T-cell (primary cell): Measurements from ENCODE around the gene B3GNT9. TPM values are rescaled to one million over a fixed set of nuclear protein-coding genes. Genes with fewer than 3 reads are reported as not detected.

Source experiments
- ATAC-seq, 4 experiments: fragments of 200-7000 bp in 3 of 4; fragments of 150-1000 bp in 1 of 4; cut with Tn5 transposase; replicated peaks in 1 of 4; 1 replicate in 3 of 4; 2 replicates in 1 of 4; pipeline ENCODE4 v1.10.0; 2021; ENCODE audit warnings: moderate library complexity in 3 of 4, mild to moderate bottlenecking in 2 of 4, moderate number of reproducible peaks in 1 of 4
- CTCF ChIA-PET, 2 donors: fragments of 300-600 bp; sonication (Branson Sonifier 250); formaldehyde crosslinking; loops; one replicate each; lab custom pipeline; 2022; ENCODE audit warnings: antibody characterized with exemption in 2 of 2; lab: Charles Lee
- POLR2A ChIA-PET, 2 donors: fragments of 300-600 bp; sonication (Branson Sonifier 250); formaldehyde crosslinking; loops; one replicate each; lab custom pipeline; 2022; ENCODE audit warnings: antibody characterized with exemption in 2 of 2; lab: Charles Lee
- DNase-seq, 35 experiments: peaks; one replicate each; pipeline versions ENCODE4 v3.0.0 to v3.0.0-alpha.2; 2013 to 2023
- H3K27ac ChIP-seq: one replicate; pipeline ENCODE4 v1.5.1; 2013; ENCODE audit warnings: low read length
- H3K27me3 ChIP-seq, 2 experiments: replicated peaks in 1 of 2; 1 replicate in 1 of 2; 2 replicates in 1 of 2; pipeline versions ENCODE4 v1.6.1 to v1.7.0; 2013; ENCODE audit warnings: low read length in 1 of 2, mixed read lengths in 1 of 2; ENCODE audit not compliant: control insufficient read depth in 2 of 2, insufficient read depth in 2 of 2; ENCODE audit errors: extremely low read depth in 1 of 2
- H3K36me3 ChIP-seq, 2 donors: 1 replicate in 1 of 2; 2 replicates in 1 of 2; pipeline versions ENCODE4 v1.6.1 to v1.7.0; 2013; ENCODE audit warnings: low read length in 1 of 2; ENCODE audit not compliant: control insufficient read depth in 2 of 2, insufficient read depth in 1 of 2; ENCODE audit errors: extremely low read depth in 1 of 2
- H3K4me1 ChIP-seq, 2 experiments: 1 replicate in 1 of 2; 2 replicates in 1 of 2; pipeline versions ENCODE4 v1.6.1 to v1.7.0; 2013; ENCODE audit warnings: low read length in 2 of 2, mixed read lengths in 1 of 2; ENCODE audit not compliant: insufficient read depth in 2 of 2, control insufficient read depth in 1 of 2; ENCODE audit errors: extremely low read depth in 1 of 2
- H3K4me3 ChIP-seq, 2 donors: 1 replicate in 1 of 2; 2 replicates in 1 of 2; pipeline versions ENCODE4 v1.5.1 to v1.7.0; 2013; ENCODE audit warnings: mild to moderate bottlenecking in 2 of 2, low read length in 1 of 2, moderate library complexity in 1 of 2; ENCODE audit not compliant: control insufficient read depth in 1 of 2; ENCODE audit errors: extremely low read depth in 1 of 2
- H3K9me3 ChIP-seq: 2 replicates; pipeline ENCODE4 v1.7.0; 2013
- H3K27ac Mint-ChIP-seq, 2 donors: one replicate each; pipeline ENCODE4 v1.8.0; 2020 to 2021; ENCODE audit warnings: mild to moderate bottlenecking in 2 of 2, mixed read lengths in 2 of 2
- H3K27me3 Mint-ChIP-seq, 2 donors: one replicate each; pipeline ENCODE4 v1.8.0; 2021 to 2022; ENCODE audit warnings: mixed read lengths in 2 of 2
- H3K36me3 Mint-ChIP-seq: one replicate; pipeline ENCODE4 v1.8.0; 2021; ENCODE audit warnings: mixed read lengths
- H3K4me1 Mint-ChIP-seq, 3 donors: one replicate each; pipeline ENCODE4 v1.8.0; 2020 to 2022; ENCODE audit warnings: mixed read lengths in 3 of 3, mild to moderate bottlenecking in 1 of 3
- H3K4me3 Mint-ChIP-seq, 3 donors: one replicate each; pipeline ENCODE4 v1.8.0; 2020 to 2022; ENCODE audit warnings: mild to moderate bottlenecking in 3 of 3, mixed read lengths in 3 of 3, moderate library complexity in 3 of 3
- H3K9me3 Mint-ChIP-seq, 3 donors: one replicate each; pipeline ENCODE4 v1.8.0; 2020 to 2022; ENCODE audit warnings: mixed read lengths in 3 of 3
- WGBS: methylation state at CpG from one replicate; pipeline ENCODE4 v1.1.5; 2013; ENCODE audit warnings: missing lambda C conversion rate; ENCODE audit not compliant: insufficient coverage; 5-methylcytosine and 5-hydroxymethylcytosine counted together
- total RNA-seq, 35 experiments: library from RNA in 6 of 35; stranded (reverse) in 6 of 35; fragments of 120-200 nt in 1 of 35; gene quantifications; one replicate each; pipeline versions ENCODE4 v1.2.1 to v1.2.4 and lab custom pipeline; 2013 to 2026

B3GNT9 gene
- total RNA-seq, 5 donors from 2014 or later (not counting 1 experiment from before 2014, with no cell fraction given): 3.0 to 9.5 (median 4.9) TPM

- peaks cover 0 to 3% of the 10 kb centered on the region in 2 donors for H3K36me3 ChIP-seq
- H3K9me3 Mint-ChIP-seq: no peaks in the 10 kb centered on the region
- 61% methylated on average over 2 of the region's 7 CpGs for WGBS
- POLR2A ChIA-PET: interaction anchor here in 1 of 2 donors (0.8 kb wide), 1 partner anchor 86 kb away, joined by 4 read pairs; no protein-coding TSS in a partner anchor
- peak overlapping the region; percentile 97 to 100 for H3K27ac Mint-ChIP-seq
- peak in 1 of 4 experiments; percentile 4 for ATAC-seq
- H3K4me3 ChIP-seq: peak overlapping the region in 1 of 2 donors; percentile 96
- H3K27ac ChIP-seq: peak overlapping the region; percentile 98
- CTCF ChIA-PET: interaction anchor here (0.5 to 1.6 kb wide), 9 partner anchors 10 to 183 kb away, joined by 3 to 8 read pairs (median 3); partner anchors contain the start of gene FHOD1 (in 1 of the 2)
- peak in 1 of 35 experiments; percentile 61 for DNase-seq
- peak overlapping the region; percentile 87 to 93 (median 92) for H3K4me3 Mint-ChIP-seq
- peaks cover 8 to 10% of the 10 kb centered on the region in 2 donors for H3K27me3 Mint-ChIP-seq
- H3K27me3 ChIP-seq: peaks cover 6 to 28% of the 10 kb centered on the region in 2 experiments
- peaks cover 6% of the 10 kb centered on the region for H3K36me3 Mint-ChIP-seq
- no peaks in the 10 kb centered on the region for H3K9me3 ChIP-seq
- peaks cover 26 to 84% of the 10 kb centered on the region in 2 experiments for H3K4me1 ChIP-seq
- H3K4me1 Mint-ChIP-seq: peaks cover 53 to 68% (median 62%) of the 10 kb centered on the region in 3 donors
Observed at GRCh38 chr16:67157892-67158635, 7.3 kb upstream of the B3GNT9 start.

GRCh38 chr16:67157106-67157748 is 6.4 kb upstream of the B3GNT9 start:
- H3K27me3 ChIP-seq: peaks cover 3 to 19% of the 10 kb centered on the region in 2 experiments
- peak overlapping the region; percentile 97 to 100 for H3K27ac Mint-ChIP-seq
- H3K27me3 Mint-ChIP-seq: peaks cover 4 to 6% of the 10 kb centered on the region in 2 donors
- H3K4me1 ChIP-seq: peaks cover 21 to 76% of the 10 kb centered on the region in 2 experiments
- no peaks in the 10 kb centered on the region for H3K9me3 Mint-ChIP-seq
- peak overlapping the region; percentile 87 to 93 (median 92) for H3K4me3 Mint-ChIP-seq
- ATAC-seq (no peak), DNase-seq (no peak)
- no peaks in the 10 kb centered on the region for H3K9me3 ChIP-seq
- ChIA-PET POLR2A (interaction anchor here (0.5 to 0.8 kb wide), 2 partner anchors 87 to 176 kb away, joined by 3 to 4 read pairs; no protein-coding TSS in a partner anchor), CTCF (interaction anchor here (0.5 to 1.6 kb wide), 8 partner anchors 11 to 182 kb away, joined by 3 to 8 read pairs (median 3); partner anchors contain the start of gene FHOD1 (in 1 of the 2))
- 89% methylated on average over 6 of the region's 7 CpGs for WGBS
- H3K36me3 Mint-ChIP-seq: peaks cover 6% of the 10 kb centered on the region
- peaks cover 58 to 68% (median 64%) of the 10 kb centered on the region in 3 donors for H3K4me1 Mint-ChIP-seq
- H3K36me3 ChIP-seq: peaks cover 0 to 3% of the 10 kb centered on the region in 2 donors
- H3K4me3 ChIP-seq: no peak overlapping the region
- peak overlapping the region; percentile 98 for H3K27ac ChIP-seq

DNA sequence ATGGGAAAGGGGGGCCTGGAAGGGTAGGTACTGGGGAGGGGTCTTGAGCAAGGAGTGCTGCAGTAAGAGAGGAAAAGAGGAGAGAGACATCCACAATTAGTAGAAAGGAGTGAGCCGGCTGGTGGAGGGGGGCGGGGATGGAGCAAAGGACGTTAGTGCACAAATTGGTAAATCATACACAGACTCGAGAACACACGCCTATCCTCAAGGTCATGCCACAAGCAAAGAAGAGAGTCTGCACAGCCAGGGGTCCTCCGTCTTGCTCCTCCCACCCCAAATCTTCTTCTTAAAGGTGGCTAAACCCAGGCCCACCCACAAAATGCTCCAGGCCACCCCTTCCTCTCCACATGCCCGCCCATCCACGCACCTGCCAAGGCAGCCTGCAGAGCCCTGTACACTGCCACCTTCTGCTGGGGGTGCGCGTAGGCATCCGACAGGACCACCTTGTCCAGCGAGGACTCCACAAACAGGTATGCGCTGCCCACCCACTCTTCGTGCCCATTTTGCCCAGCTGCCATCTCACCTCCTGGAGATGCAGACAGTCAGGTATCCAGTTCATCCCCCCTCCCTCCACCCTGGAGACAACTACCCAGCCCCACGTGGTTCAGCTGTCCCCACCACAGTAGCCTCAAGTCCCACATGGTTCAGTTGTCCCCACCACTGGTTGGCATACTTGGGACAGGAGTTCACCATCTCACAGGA is 5.5 kb upstream of the B3GNT9 start:
- POLR2A ChIA-PET: interaction anchor here in 1 of 2 donors (0.5 kb wide), 1 partner anchor 535 kb away, joined by 6 read pairs; no protein-coding TSS in a partner anchor
- Histone ChIP-seq H3K27ac (peak overlapping the region; percentile 98), H3K36me3 (peaks cover 0 to 3% of the 10 kb centered on the region in 2 donors), H3K4me1 (peaks cover 17 to 74% of the 10 kb centered on the region in 2 experiments), H3K4me3 (no peak overlapping the region), H3K9me3 (no peaks in the 10 kb centered on the region), H3K27me3 (peaks cover 0 to 10% of the 10 kb centered on the region in 2 experiments)
- no peaks in the 10 kb centered on the region for H3K9me3 Mint-ChIP-seq
- 87% methylated on average over 14 of the region's 15 CpGs for WGBS
- CTCF ChIA-PET: interaction anchor here in 1 of 2 donors (1.4 to 1.6 kb wide), 3 partner anchors 91 to 143 kb away, joined by 3 to 10 read pairs (median 8); partner anchors contain the start of gene FHOD1
- H3K4me1 Mint-ChIP-seq: peaks cover 60 to 66% (median 66%) of the 10 kb centered on the region in 3 donors
- DNase-seq: no peak
- H3K36me3 Mint-ChIP-seq: peaks cover 6% of the 10 kb centered on the region
- H3K27ac Mint-ChIP-seq: peak overlapping the region; percentile 97 to 100
- H3K27me3 Mint-ChIP-seq: peaks cover 0 to 4% of the 10 kb centered on the region in 2 donors
- ATAC-seq: no peak
- H3K4me3 Mint-ChIP-seq: peak overlapping the region in 2 of 3 donors; percentile 14 to 87

GRCh38 chr16:67155295-67156142 is 4.7 kb upstream of the B3GNT9 start:
- CTCF ChIA-PET: interaction anchor here (0.5 to 1.4 kb wide), 18 partner anchors 14 to 283 kb away, joined by 3 to 24 read pairs (median 4); no protein-coding TSS in a partner anchor
- no peak overlapping the region for H3K27ac ChIP-seq
- H3K27ac Mint-ChIP-seq: peak overlapping the region; percentile 97 to 100
- H3K4me1 ChIP-seq: peaks cover 17 to 74% of the 10 kb centered on the region in 2 experiments
- peak; percentile 41 to 48 (median 41) for ATAC-seq
- POLR2A ChIA-PET: interaction anchor here in 1 of 2 donors (0.5 to 0.6 kb wide), 2 partner anchors 127 to 536 kb away, joined by 6 to 13 read pairs; no protein-coding TSS in a partner anchor
- H3K4me3 Mint-ChIP-seq: peak overlapping the region; percentile 66 to 87 (median 71)
- peak; percentile 37 to 90 (median 69) for DNase-seq
- H3K9me3 ChIP-seq: no peaks in the 10 kb centered on the region
- H3K27me3 Mint-ChIP-seq: peaks cover 0 to 3% of the 10 kb centered on the region in 2 donors
- H3K36me3 Mint-ChIP-seq: peaks cover 6% of the 10 kb centered on the region
- H3K4me1 Mint-ChIP-seq: peaks cover 59 to 66% (median 63%) of the 10 kb centered on the region in 3 donors
- H3K4me3 ChIP-seq: peak overlapping the region; percentile 34 to 48
- H3K9me3 Mint-ChIP-seq: no peaks in the 10 kb centered on the region
- H3K36me3 ChIP-seq: peaks cover 0 to 3% of the 10 kb centered on the region in 2 donors
- 10% methylated on average over 63 of the region's 74 CpGs for WGBS
- H3K27me3 ChIP-seq: peaks cover 0 to 10% of the 10 kb centered on the region in 2 experiments
